ENCODE data around the gene DISC1.

DNA sequence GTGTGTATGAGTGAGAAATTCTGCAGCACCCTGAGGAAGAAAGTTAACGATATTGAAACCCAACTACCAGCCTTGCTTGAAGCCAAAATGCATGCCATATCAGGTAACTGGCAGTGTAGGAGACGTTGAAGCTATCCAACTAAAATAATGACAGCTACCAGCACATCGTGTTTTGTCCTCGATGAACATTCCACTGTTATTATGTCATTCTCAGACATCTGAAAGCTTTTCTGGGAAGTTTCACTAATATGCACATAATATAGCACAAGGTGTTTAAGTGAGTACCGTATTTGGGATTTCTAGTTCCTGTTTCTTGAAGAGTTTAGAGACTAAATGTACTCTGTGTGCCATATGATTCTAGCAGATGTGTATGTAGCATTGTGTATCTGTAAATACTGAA lies 173.5 kb downstream of the DISC1 start:
- TF ChIP-seq, protein P1, sequence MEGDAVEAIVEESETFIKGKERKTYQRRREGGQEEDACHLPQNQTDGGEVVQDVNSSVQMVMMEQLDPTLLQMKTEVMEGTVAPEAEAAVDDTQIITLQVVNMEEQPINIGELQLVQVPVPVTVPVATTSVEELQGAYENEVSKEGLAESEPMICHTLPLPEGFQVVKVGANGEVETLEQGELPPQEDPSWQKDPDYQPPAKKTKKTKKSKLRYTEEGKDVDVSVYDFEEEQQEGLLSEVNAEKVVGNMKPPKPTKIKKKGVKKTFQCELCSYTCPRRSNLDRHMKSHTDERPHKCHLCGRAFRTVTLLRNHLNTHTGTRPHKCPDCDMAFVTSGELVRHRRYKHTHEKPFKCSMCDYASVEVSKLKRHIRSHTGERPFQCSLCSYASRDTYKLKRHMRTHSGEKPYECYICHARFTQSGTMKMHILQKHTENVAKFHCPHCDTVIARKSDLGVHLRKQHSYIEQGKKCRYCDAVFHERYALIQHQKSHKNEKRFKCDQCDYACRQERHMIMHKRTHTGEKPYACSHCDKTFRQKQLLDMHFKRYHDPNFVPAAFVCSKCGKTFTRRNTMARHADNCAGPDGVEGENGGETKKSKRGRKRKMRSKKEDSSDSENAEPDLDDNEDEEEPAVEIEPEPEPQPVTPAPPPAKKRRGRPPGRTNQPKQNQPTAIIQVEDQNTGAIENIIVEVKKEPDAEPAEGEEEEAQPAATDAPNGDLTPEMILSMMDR (IDR thresholded peaks at IDR 0.05; ENCODE audit: extremely low read depth in 1 of 2, insufficient read depth in 1 of 2, low read depth in 1 of 2, low read length in 2 of 2) = no peak
- TF ChIP-seq MAX (IDR thresholded peaks at IDR 0.05; ENCODE audit: insufficient read depth, insufficient read length) (no peak), POLR2A (IDR thresholded peaks at IDR 0.05; ENCODE audit: low read depth, low read length) (no peak), JUN (IDR thresholded peaks at IDR 0.05; ENCODE audit: borderline replicate concordance, insufficient read depth, insufficient read length, low read depth) (no peak), EZH2 (IDR thresholded peaks at IDR 0.05; ENCODE audit: borderline replicate concordance, low read depth, low read length, severe bottlenecking) (no peak), FOS (IDR thresholded peaks at IDR 0.05; ENCODE audit: borderline replicate concordance, insufficient read depth, low read length) (no peak), POLR2AphosphoS5 (IDR thresholded peaks at IDR 0.05; ENCODE audit: insufficient read depth, low read depth, low read length) (no peak), GATA2 (IDR thresholded peaks at IDR 0.05; ENCODE audit: insufficient read depth, insufficient read length, low read depth, low read length) (no peak)
